H1 (cell line): ENCODE measurements around the gene NDUFB2. TPM values are rescaled to one million over a fixed set of nuclear protein-coding genes. Genes with fewer than 3 reads are reported as not detected.

Experiments
- ASH2L ChIP-seq: fragments of 200-600, 300-600 bp; sonication (generic); IDR thresholded peaks from one replicate; pipeline ENCODE4 v1.7.1; 2017; ENCODE audit warnings: low read length
- ATF2 ChIP-seq: IDR thresholded peaks from 2 replicates; pipeline ENCODE4 v1.6.1; 2012; ENCODE audit warnings: low read length, inconsistent platforms
- CBX8 ChIP-seq: fragments of 300-800, 300-1000 bp; sonication (generic); IDR thresholded peaks from 2 replicates; pipeline ENCODE4 v1.7.1; 2016; ENCODE audit warnings: low read depth, low read length, borderline replicate concordance
- CHD7 ChIP-seq: fragments of 300-600 bp; sonication (generic); IDR thresholded peaks from 2 replicates; pipeline ENCODE4 v1.7.1; 2012; ENCODE audit warnings: low read length, moderate library complexity, mild to moderate bottlenecking, inconsistent platforms; ENCODE audit not compliant: insufficient replicate concordance
- CTBP2 ChIP-seq: IDR thresholded peaks from 2 replicates; pipeline ENCODE4 v1.7.0; 2011; ENCODE audit warnings: borderline replicate concordance, mild to moderate bottlenecking, moderate library complexity, mixed read lengths, low read length; ENCODE audit not compliant: insufficient read depth, insufficient read length
- NRF1 ChIP-seq: IDR thresholded peaks from 2 replicates; pipeline ENCODE4 v1.6.1; 2011; ENCODE audit warnings: mild to moderate bottlenecking, low read depth, low read length, improper control_type of control experiment
- RXRA ChIP-seq: IDR thresholded peaks from 2 replicates; pipeline ENCODE4 v1.6.1; 2011; ENCODE audit warnings: low read depth, mild to moderate bottlenecking, low read length, moderate library complexity; ENCODE audit not compliant: insufficient read depth
- SAP30 ChIP-seq: fragments of 300-600 bp; sonication (generic); IDR thresholded peaks from 2 replicates; pipeline ENCODE4 v1.7.1; 2012; ENCODE audit warnings: low read length, moderate library complexity, mild to moderate bottlenecking, inconsistent platforms; ENCODE audit not compliant: insufficient read depth, insufficient replicate concordance
- SP1 ChIP-seq: IDR thresholded peaks from 2 replicates; pipeline ENCODE4 v1.6.1; 2011; ENCODE audit warnings: low read depth, low read length
- SRF ChIP-seq: IDR thresholded peaks from 2 replicates; pipeline ENCODE4 v1.6.1; 2011; ENCODE audit warnings: mild to moderate bottlenecking, low read depth, low read length, moderate library complexity
- polyA plus RNA-seq, 7 experiments: library from polyadenylated mRNA; depleted of rRNA in 3 of 7; stranded (reverse) in 5 of 7; unstranded in 2 of 7; fragments of >200 nt in 5 of 7; fragments of 200-250 nt in 2 of 7; gene quantifications; 1 replicate in 5 of 7; 2 replicates in 1 of 7; 4 replicates in 1 of 7; pipeline versions ENCODE4 v1.2.1 to v1.2.3, GENCODE V29; 2011 to 2013; ENCODE audit warnings: missing spikeins in 2 of 7, mixed read lengths in 2 of 7
- total RNA-seq: library from RNA; stranded (reverse); fragmentation: NEBNext Ultra II Directional; extraction: Animal tissue kit (Norgen Biotek cat#: 25700); gene quantifications from 2 replicates; pipeline ENCODE4 v1.2.1, GENCODE V29; 2021

The NDUFB2 gene
- total and polyA plus RNA-seq, 2 of the 8 experiments (the other 6 are each of a cell fraction or from before 2014, with no cell fraction given) = 168 to 881 TPM

- no peak for TF ChIP-seq ATF2
- TF ChIP-seq NRF1 = no peak
- TF ChIP-seq CHD7 = no peak
- no peak for TF ChIP-seq ASH2L
- TF ChIP-seq SP1 = no peak
- TF ChIP-seq CTBP2 = no peak
- no peak for TF ChIP-seq SRF
- no peak for TF ChIP-seq RXRA
- TF ChIP-seq CBX8 = no peak
- TF ChIP-seq SAP30 = no peak
Measured at GRCh38 chr7:140657891-140658290, 38.6 kb upstream of the NDUFB2 start (continued).
